ENCODE results near the gene GOLT1A. TPM values are rescaled to one million over a fixed set of nuclear protein-coding genes. Genes with fewer than 3 reads are reported as not detected.
A peak's percentile ranks its signal among the peaks of the same experiment; 100 is the strongest.

GOLT1A gene
- total and polyA plus RNA-seq, 7 experiments from 2014 or later, result 1.3 TPM; not detected in 5

DNA sequence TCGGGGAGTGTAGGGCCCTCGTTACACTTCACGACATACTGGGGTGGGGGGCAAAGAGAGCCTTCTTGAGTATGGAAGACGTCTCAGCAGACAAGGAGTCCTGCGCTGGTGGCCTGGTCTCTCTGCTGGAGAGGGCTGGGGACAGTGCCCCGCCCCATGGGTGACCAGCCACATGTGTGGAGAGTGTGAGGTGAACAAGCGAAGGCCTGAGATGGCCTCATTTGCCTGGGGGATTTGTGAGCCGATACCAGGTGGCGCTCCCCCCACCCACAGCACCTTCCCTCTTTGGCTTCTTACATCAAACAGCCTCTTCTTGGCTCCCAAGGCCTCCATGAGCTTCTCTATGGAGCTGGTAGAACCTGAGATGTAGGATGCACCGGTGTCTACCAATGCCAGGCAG is 57.9 kb downstream of the GOLT1A start:
- Histone ChIP-seq H3K27ac (ENCODE audit: low read depth, low read length) (no peak overlapping the region), H3K4me3 (ENCODE audit: low read length) (no peak overlapping the region), H3K9me3 (ENCODE audit: control insufficient read depth in 2 of 3, low read length in 3 of 3) (no peaks in the 10 kb centered on the region), H3K27me3 (ENCODE audit: control insufficient read depth in 2 of 2, insufficient read depth in 2 of 2, low read length in 2 of 2) (no peaks in the 10 kb centered on the region), H3K36me3 (ENCODE audit: control insufficient read depth in 2 of 3, insufficient read depth in 3 of 3, low read length in 3 of 3) (peaks cover 0 to 5% (median 0%) of the 10 kb centered on the region in 3 experiments), H3K4me1 (ENCODE audit: control insufficient read depth in 2 of 2, insufficient read depth in 2 of 2, low read length in 2 of 2) (peaks cover 4% of the 10 kb centered on the region in 2 donors)
- Mint-ChIP-seq H3K27ac (no peak overlapping the region), H3K27me3 (peaks cover 0 to 22% (median 0%) of the 10 kb centered on the region in 5 donors), H3K4me3 (no peak overlapping the region), H3K36me3 (no peaks in the 10 kb centered on the region), H3K4me1 (peaks cover 0 to 7% (median 0%) of the 10 kb centered on the region in 7 donors), H3K9me3 (peaks cover 0 to 2% (median 0%) of the 10 kb centered on the region in 11 donors)
- no peak for ATAC-seq
- ChIA-PET POLR2A (no interaction called here), CTCF (no interaction called here)
- DNase-seq, result no peak
- intact Hi-C loops (cut with micrococcal nuclease), result no loop called here

DNA sequence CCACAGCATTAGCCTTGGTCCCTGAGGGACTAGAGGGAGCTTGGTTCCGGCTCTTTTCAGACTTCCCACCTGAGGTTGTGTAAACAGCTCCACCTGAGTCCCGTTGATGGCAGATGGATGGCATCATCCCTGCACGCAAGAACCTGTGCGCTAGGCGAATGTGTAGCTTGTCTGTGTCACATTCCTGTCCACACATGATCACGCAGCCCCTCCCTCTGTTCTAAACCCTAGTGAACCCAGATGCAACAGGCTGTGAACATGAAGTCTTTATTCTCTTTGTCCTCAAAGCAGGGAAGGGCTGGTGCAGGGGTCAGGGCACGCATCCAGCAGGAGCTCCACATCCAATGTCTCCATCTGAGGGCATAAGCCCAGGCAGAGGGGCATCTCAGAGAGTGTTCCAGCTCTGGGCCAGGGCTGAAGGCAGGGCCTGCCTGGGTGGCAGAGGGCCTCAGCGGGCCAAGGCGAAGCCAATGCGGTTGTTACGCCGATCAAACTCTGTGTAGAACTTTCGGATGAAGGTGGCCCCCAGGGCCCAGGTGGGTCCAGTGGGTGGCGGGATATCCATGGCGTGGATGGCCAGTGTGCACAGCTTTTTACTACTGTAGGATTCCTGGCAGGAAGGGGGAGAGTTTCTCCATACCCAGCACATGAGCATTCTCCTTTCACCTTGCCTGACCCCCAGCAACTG is 59.1 kb downstream of the GOLT1A start:
- Histone ChIP-seq H3K4me3 (ENCODE audit: low read length) (no peak overlapping the region), H3K9me3 (ENCODE audit: control insufficient read depth in 2 of 3, low read length in 3 of 3) (no peaks in the 10 kb centered on the region), H3K4me1 (ENCODE audit: control insufficient read depth in 2 of 2, insufficient read depth in 2 of 2, low read length in 2 of 2) (peaks cover 4% of the 10 kb centered on the region in 2 donors), H3K36me3 (ENCODE audit: control insufficient read depth in 2 of 3, insufficient read depth in 3 of 3, low read length in 3 of 3) (peaks cover 0 to 5% (median 0%) of the 10 kb centered on the region in 3 experiments), H3K27me3 (ENCODE audit: control insufficient read depth in 2 of 2, insufficient read depth in 2 of 2, low read length in 2 of 2) (no peaks in the 10 kb centered on the region), H3K27ac (ENCODE audit: low read depth, low read length) (no peak overlapping the region)
- Mint-ChIP-seq H3K27me3 (peaks cover 0 to 32% (median 0%) of the 10 kb centered on the region in 5 donors), H3K4me1 (peaks cover 2 to 13% (median 9%) of the 10 kb centered on the region in 7 donors), H3K9me3 (peaks cover 0 to 2% (median 0%) of the 10 kb centered on the region in 11 donors), H3K4me3 (peak overlapping the region in 3 of 10 donors; percentile 1 to 56 (median 10)), H3K36me3 (no peaks in the 10 kb centered on the region), H3K27ac (no peak overlapping the region)
- ATAC-seq, result no peak
- DNase-seq, result no peak
- intact Hi-C loops (cut with micrococcal nuclease), result no loop called here
- POLR2A ChIA-PET, result interaction anchor here (1.0 kb wide), 1 partner anchor 209 kb away, joined by 3 read pairs; no protein-coding TSS in a partner anchor
- CTCF ChIA-PET, result interaction anchor here (1.3 kb wide), 1 partner anchor 209 kb away, joined by 5 read pairs; no protein-coding TSS in a partner anchor

DNA sequence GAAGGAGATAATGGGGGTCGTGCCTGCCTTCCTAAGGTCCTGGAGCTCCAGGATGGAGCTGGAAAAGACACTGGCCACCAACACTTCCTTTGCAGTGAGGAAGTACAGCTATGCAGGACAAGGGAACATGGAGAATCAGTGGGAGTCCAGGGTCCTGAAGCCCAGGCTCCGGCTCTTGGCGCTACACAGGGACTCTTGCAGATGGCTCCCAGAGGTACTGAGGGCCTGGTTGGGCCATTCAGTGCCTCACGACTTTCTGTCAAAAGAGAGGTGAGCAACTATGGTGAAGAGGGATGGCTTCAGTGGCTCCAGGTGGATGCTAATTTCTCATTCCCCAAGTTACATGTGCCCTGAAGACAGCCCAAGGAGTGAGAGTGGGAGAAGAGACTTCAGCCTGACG is 60.1 kb downstream of the GOLT1A start:
- ATAC-seq, result no peak
- Histone ChIP-seq H3K4me1 (ENCODE audit: control insufficient read depth in 2 of 2, insufficient read depth in 2 of 2, low read length in 2 of 2) (peaks cover 4% of the 10 kb centered on the region in 2 donors), H3K9me3 (ENCODE audit: control insufficient read depth in 2 of 3, low read length in 3 of 3) (no peaks in the 10 kb centered on the region), H3K27me3 (ENCODE audit: control insufficient read depth in 2 of 2, insufficient read depth in 2 of 2, low read length in 2 of 2) (no peaks in the 10 kb centered on the region), H3K4me3 (ENCODE audit: low read length) (no peak overlapping the region), H3K27ac (ENCODE audit: low read depth, low read length) (no peak overlapping the region), H3K36me3 (ENCODE audit: control insufficient read depth in 2 of 3, insufficient read depth in 3 of 3, low read length in 3 of 3) (peaks cover 0 to 5% (median 0%) of the 10 kb centered on the region in 3 experiments)
- Mint-ChIP-seq H3K4me3 (peak overlapping the region in 2 of 10 donors; percentile 35 to 39), H3K9me3 (peaks cover 0 to 2% (median 0%) of the 10 kb centered on the region in 11 donors), H3K36me3 (no peaks in the 10 kb centered on the region), H3K27me3 (peaks cover 0 to 37% (median 0%) of the 10 kb centered on the region in 5 donors), H3K4me1 (peaks cover 2 to 17% (median 9%) of the 10 kb centered on the region in 7 donors), H3K27ac (peak overlapping the region in 1 of 9 donors; percentile 68)
- no peak for DNase-seq
- POLR2A ChIA-PET, result no interaction called here
- CTCF ChIA-PET, result no interaction called here
- intact Hi-C loops (cut with micrococcal nuclease), result loop anchor here in 1 of 2 donors (2.0 kb wide), 1 partner anchor 653 kb away; no protein-coding TSS in a partner anchor

DNA sequence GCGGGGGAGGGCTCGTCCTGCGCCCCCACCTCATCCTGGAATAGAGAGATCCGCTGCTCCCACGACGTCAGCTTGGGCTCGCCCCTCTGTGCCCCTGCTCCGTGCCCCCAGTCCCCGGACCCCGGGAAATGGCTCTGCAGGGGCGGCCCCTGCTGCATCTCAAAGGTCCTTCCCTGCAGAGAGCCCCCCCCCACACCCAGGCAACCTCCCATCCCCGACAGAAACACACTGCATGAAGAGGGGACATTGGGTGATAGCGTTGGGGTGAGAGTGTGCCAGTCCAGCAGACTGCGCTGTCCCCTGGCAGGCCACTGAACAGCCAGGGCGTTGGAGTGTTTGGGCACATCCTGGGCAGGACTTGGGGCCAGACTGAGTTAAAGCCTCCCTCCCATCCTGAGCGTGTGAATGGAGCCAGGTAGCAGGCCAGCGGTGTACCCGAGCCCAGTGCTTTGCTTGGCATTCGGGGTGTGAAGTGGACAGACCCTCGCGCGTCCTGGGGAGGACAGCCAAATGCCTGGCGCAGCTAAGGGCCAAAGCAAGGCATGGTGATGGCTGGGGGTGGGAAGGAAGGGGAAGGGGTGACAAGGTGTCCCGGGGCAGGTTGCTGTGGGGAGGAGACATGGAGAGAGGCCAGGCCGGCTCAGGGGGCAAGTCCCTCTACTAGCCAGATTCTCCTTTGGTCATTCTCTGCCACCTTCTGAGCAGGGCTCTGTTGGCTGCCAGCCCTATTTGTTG is 61.3 kb downstream of the GOLT1A start:
- H3K4me3 Mint-ChIP-seq, result peak overlapping the region; percentile 59 to 86 (median 76)
- Histone ChIP-seq H3K36me3 (ENCODE audit: control insufficient read depth in 2 of 3, insufficient read depth in 3 of 3, low read length in 3 of 3) (peaks cover 0 to 5% (median 0%) of the 10 kb centered on the region in 3 experiments), H3K4me3 (ENCODE audit: low read length) (peak overlapping the region; percentile 39), H3K9me3 (ENCODE audit: control insufficient read depth in 2 of 3, low read length in 3 of 3) (no peaks in the 10 kb centered on the region), H3K27me3 (ENCODE audit: control insufficient read depth in 2 of 2, insufficient read depth in 2 of 2, low read length in 2 of 2) (no peaks in the 10 kb centered on the region), H3K4me1 (ENCODE audit: control insufficient read depth in 2 of 2, insufficient read depth in 2 of 2, low read length in 2 of 2) (peaks cover 4% of the 10 kb centered on the region in 2 donors), H3K27ac (ENCODE audit: low read depth, low read length) (peak overlapping the region; percentile 56)
- ChIA-PET CTCF (no interaction called here), POLR2A (no interaction called here)
- H3K9me3 Mint-ChIP-seq, result no peaks in the 10 kb centered on the region
- H3K27me3 Mint-ChIP-seq, result peaks cover 0 to 35% (median 0%) of the 10 kb centered on the region in 5 donors
- ATAC-seq (no peak), DNase-seq (no peak)
- peak overlapping the region in 4 of 9 donors; percentile 41 to 77 (median 56) for H3K27ac Mint-ChIP-seq
- peaks cover 2 to 17% (median 9%) of the 10 kb centered on the region in 7 donors for H3K4me1 Mint-ChIP-seq
- intact Hi-C loops (cut with micrococcal nuclease), result loop anchor here in 1 of 2 donors (1.0 to 2.0 kb wide), 2 partner anchors 23 to 654 kb away; no protein-coding TSS in a partner anchor
- H3K36me3 Mint-ChIP-seq, result no peaks in the 10 kb centered on the region

DNA sequence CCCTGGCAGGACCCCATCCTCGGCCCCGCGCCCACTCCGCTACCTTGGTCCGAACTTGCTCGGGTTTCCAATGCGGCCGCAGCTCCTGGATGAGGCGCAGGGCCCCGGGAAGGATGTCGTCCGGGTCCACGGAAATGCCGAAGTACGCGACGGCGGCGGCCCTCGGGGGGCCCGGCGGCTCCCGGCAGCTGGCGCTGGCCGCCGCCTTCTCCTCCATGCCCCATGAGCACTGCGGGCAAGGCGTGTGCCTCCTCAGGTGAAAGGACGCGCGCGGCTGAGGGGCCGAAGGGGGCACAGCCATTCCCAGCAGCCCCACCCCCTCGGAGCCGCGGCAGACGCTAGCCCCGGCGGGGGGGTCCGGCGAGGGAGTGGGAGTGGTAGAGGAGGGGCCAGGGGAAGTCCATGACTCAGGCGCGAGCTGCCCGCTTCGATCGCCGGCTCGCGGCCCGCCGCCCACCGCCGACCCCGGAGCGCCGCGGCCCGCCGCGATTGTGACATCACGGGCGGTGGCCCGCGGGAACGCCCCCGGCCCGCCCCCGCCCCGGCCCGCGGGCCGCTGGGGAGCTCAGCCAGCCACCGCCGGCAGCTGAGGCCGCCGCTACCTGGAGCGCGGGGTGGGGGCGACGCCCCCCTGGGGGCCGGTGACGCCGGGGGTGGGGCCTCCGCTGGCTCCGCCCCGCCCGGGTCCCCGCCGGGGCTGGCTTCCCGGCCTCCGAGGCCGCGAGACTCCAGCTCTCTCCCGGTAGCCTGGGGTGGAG is 62.1 kb downstream of the GOLT1A start, which contains the start of gene ETNK2:
ETNK2 (minus strand) TSS at position 493 of the 758 bp plus-strand sequence; CDS start at position 301, 192 bp downstream.
- Mint-ChIP-seq H3K27ac (peak within 1 kb of the TSS in 5 of 9 donors; percentile 41 to 77 (median 56)), H3K4me3 (peak within 1 kb of the TSS; percentile 59 to 86 (median 76)), H3K27me3 (peaks cover 0 to 35% (median 0%) of the 10 kb centered on the region in 5 donors), H3K4me1 (peaks cover 2 to 17% (median 9%) of the 10 kb centered on the region in 7 donors), H3K9me3 (no peaks in the 10 kb centered on the region), H3K36me3 (no peaks in the 10 kb centered on the region)
- ChIA-PET POLR2A (no interaction called here), CTCF (no interaction called here)
- H3K4me1 ChIP-seq (ENCODE audit: control insufficient read depth in 2 of 2, insufficient read depth in 2 of 2, low read length in 2 of 2), result peaks cover 4% of the 10 kb centered on the region in 2 donors
- intact Hi-C loops (cut with micrococcal nuclease), result loop anchor here in 1 of 2 donors (1.0 to 2.0 kb wide), 2 partner anchors 22 to 655 kb away; no protein-coding TSS in a partner anchor
- no peaks in the 10 kb centered on the region for H3K9me3 ChIP-seq (ENCODE audit: control insufficient read depth in 2 of 3, low read length in 3 of 3)
- ATAC-seq, result peak; percentile 90
- DNase-seq, result peak; percentile 50 to 66 (median 58)
- peaks cover 0 to 5% (median 0%) of the 10 kb centered on the region in 3 experiments for H3K36me3 ChIP-seq (ENCODE audit: control insufficient read depth in 2 of 3, insufficient read depth in 3 of 3, low read length in 3 of 3)
- no peaks in the 10 kb centered on the region for H3K27me3 ChIP-seq (ENCODE audit: control insufficient read depth in 2 of 2, insufficient read depth in 2 of 2, low read length in 2 of 2)
- peak within 1 kb of the TSS; percentile 72 for H3K27ac ChIP-seq (ENCODE audit: low read depth, low read length)
- peak within 1 kb of the TSS; percentile 63 for H3K4me3 ChIP-seq (ENCODE audit: low read length)

All from naive thymus-derived CD4-positive, alpha-beta T cell (primary cell).